Effector memory CD4-positive, alpha-beta T cell (primary cell): ENCODE measurements around the gene THADA.

Experiments used
- DNase-seq, 3 donors: peaks; one replicate each; pipeline ENCODE4 v3.0.0-alpha.2; 2020
- H3K27ac ChIP-seq: 2 replicates; pipeline ENCODE4 v1.7.0; 2013; ENCODE audit warnings: mild to moderate bottlenecking, low read length, moderate library complexity; ENCODE audit not compliant: insufficient read depth, poor library complexity, severe bottlenecking
- H3K27me3 ChIP-seq: replicated peaks from 2 replicates; pipeline ENCODE4 v1.7.0; 2013; ENCODE audit warnings: mild to moderate bottlenecking, low read length; ENCODE audit not compliant: insufficient read depth, control insufficient read depth, poor library complexity, severe bottlenecking
- H3K36me3 ChIP-seq: 2 replicates; pipeline ENCODE4 v1.7.0; 2013; ENCODE audit warnings: mild to moderate bottlenecking, low read length, moderate library complexity; ENCODE audit not compliant: control insufficient read depth, insufficient read depth
- H3K4me1 ChIP-seq: 2 replicates; pipeline ENCODE4 v1.7.0; 2013; ENCODE audit warnings: low read length, mild to moderate bottlenecking; ENCODE audit not compliant: control insufficient read depth, insufficient read depth, poor library complexity, severe bottlenecking
- H3K4me3 ChIP-seq: 2 replicates; pipeline ENCODE4 v1.7.0; 2013; ENCODE audit warnings: low read length, low read depth, mild to moderate bottlenecking; ENCODE audit not compliant: insufficient read depth, poor library complexity, severe bottlenecking
- H3K9me3 ChIP-seq: 2 replicates; pipeline ENCODE4 v1.7.0; 2013; ENCODE audit warnings: mild to moderate bottlenecking, low read length, moderate library complexity; ENCODE audit not compliant: control insufficient read depth

Gene THADA

DNA sequence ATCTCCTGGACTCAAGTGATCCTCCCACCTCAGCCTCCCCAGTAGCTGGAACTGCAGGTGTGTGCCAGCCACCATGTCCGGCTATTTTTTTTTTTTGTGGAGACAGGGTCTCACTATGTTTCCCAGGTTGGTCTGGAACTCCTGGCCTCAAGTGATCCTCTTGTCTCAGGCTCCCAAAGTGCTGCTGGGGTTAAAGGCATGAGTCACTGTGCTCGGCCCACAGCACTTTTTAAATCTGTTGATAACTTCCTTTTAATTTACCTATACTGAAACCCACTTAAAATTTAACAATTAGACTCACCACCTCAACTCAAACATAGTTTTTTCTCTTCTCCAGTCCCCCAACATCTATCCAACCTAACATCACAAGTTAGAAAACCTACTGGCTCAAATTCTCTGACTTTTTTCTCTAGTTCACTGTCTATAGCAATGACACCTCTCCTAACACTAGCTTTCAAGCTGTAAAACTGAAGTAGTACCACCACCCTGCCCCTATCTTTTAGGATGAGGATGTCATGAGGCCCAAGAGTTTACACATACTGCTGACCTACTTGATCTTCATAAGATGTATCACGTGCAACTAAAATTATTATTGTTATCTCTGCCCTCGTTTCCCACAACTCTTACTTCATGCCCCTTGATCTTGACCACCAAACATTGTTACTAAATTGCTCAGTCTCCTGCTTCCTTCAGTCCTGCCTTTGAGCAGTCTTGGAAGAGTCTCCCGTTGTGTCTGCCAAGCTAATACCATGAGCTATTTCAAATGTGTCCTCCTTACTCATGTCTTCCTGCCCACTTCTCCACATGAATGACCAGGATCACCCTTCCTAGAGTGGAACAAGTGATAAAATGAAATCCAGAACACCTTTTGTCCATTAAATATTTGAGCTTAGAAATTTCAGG, 227.1 kb downstream of the THADA start:
- no peak overlapping the region for H3K27ac ChIP-seq
- no peaks in the 10 kb centered on the region for H3K4me1 ChIP-seq
- H3K27me3 ChIP-seq = no peaks in the 10 kb centered on the region
- H3K9me3 ChIP-seq = no peaks in the 10 kb centered on the region
- no peak overlapping the region for H3K4me3 ChIP-seq
- DNase-seq = no peak
- H3K36me3 ChIP-seq = no peaks in the 10 kb centered on the region

GRCh38 chr2:43367012-43367782, 228.6 kb downstream of the THADA start:
- Histone ChIP-seq H3K36me3 (peaks cover 4% of the 10 kb centered on the region), H3K4me1 (no peaks in the 10 kb centered on the region), H3K9me3 (no peaks in the 10 kb centered on the region), H3K27me3 (no peaks in the 10 kb centered on the region), H3K4me3 (no peak overlapping the region), H3K27ac (no peak overlapping the region)
- DNase-seq = no peak

- Histone ChIP-seq H3K36me3 (peaks cover 4% of the 10 kb centered on the region), H3K9me3 (no peaks in the 10 kb centered on the region), H3K27ac (no peak overlapping the region), H3K4me3 (no peak overlapping the region), H3K27me3 (no peaks in the 10 kb centered on the region), H3K4me1 (no peaks in the 10 kb centered on the region)
- no peak for DNase-seq
These were observed 232.7 kb downstream of the THADA start for GRCh38 chr2:43363120-43363519.

DNA sequence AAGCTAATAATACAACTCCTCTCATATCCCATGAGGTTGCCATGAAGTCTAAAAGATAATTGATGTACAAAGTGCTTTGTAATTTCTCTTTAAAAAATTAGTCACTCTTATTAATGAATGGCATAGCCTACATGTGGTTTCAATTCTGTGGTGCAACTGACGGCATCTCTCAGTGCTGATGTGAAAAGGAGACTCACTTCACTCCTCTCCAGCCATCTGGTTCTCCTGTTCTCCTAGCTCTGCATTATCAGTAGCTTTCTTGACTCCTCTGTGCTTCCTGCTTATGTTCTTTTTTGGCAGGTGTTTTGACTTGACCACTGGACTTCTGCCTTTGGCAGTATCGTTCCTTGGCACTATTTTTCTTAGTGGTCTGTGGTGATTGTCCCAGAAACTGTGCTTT, 234.6 kb downstream of the THADA start:
- no peak for DNase-seq

GRCh38 chr2:43360137-43360536, 235.7 kb downstream of the THADA start:
- no peak for DNase-seq
- H3K9me3 ChIP-seq = no peaks in the 10 kb centered on the region
- H3K27me3 ChIP-seq = no peaks in the 10 kb centered on the region
- no peaks in the 10 kb centered on the region for H3K4me1 ChIP-seq
- no peak overlapping the region for H3K27ac ChIP-seq
- H3K36me3 ChIP-seq = peaks cover 4% of the 10 kb centered on the region
- no peak overlapping the region for H3K4me3 ChIP-seq

More for the DNA sequence above, 234.6 kb downstream of the THADA start:
- H3K9me3 ChIP-seq = no peaks in the 10 kb centered on the region
- no peaks in the 10 kb centered on the region for H3K4me1 ChIP-seq
- no peak overlapping the region for H3K27ac ChIP-seq
- H3K36me3 ChIP-seq = peaks cover 4% of the 10 kb centered on the region
- H3K4me3 ChIP-seq = no peak overlapping the region
- H3K27me3 ChIP-seq = no peaks in the 10 kb centered on the region

DNA sequence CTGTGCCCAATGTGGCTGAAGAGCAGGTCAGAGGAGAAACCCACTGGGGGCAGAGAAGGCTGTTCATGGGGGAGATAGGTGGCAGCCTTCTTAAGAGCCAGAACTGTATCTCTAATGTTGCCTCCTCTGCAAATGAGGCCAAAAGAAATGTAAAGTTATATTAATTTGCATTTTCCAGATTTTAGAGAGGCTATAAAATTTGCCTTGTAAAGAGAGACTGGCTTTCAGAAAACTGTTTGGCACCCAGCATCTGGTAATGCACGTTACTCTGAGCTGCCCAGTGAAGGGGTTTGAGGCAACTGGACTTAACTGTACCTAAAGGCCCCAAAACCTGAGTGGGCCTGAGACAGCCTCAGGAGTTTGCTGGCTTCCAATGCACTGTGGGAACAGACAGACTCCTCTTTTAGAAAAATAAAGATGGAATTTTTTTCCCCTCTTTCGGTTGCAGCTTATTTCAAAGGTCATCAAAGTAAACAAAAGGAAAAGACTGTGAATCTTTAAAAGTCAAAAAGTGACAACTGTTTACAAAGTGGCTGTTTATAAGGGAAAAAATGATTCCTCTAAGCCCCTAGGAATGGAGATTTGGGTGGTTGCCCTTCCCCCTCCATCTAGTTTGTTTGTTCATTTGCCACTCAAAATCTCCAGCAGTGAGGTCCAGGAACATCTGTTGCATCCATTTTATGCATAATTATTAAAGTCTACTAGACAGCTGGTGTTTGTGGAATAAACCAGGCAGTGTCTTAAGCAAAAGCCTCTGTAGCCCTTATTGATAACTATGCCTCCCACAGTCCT, 237.2 kb downstream of the THADA start:
- H3K36me3 ChIP-seq = peaks cover 4% of the 10 kb centered on the region
- no peaks in the 10 kb centered on the region for H3K27me3 ChIP-seq
- H3K4me3 ChIP-seq = no peak overlapping the region
- H3K4me1 ChIP-seq = no peaks in the 10 kb centered on the region
- no peaks in the 10 kb centered on the region for H3K9me3 ChIP-seq
- DNase-seq = no peak
- H3K27ac ChIP-seq = no peak overlapping the region

DNA sequence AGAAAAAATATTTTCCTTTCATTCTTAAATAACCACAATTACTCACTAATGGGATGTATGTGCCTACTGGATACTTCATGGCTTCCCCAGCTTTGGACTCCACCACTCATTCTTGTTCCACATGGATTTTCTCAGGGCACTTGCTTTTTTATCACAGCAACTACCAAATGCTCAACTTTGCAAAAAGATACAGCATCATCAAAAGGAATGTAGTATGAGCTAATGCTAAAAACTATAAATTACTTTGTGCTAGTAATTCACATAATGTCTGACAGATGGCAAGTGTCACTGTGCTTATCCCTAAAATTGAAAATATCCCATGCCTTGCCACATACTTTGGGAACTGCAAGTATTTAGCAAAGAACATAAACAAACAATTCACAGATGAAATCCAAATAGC, 239.1 kb downstream of the THADA start:
- no peak overlapping the region for H3K4me3 ChIP-seq
- no peaks in the 10 kb centered on the region for H3K9me3 ChIP-seq

GRCh38 chr2:43355399-43355798, 240.4 kb downstream of the THADA start:
- H3K4me3 ChIP-seq = no peak overlapping the region
- DNase-seq = no peak
- no peaks in the 10 kb centered on the region for H3K27me3 ChIP-seq
- H3K4me1 ChIP-seq = no peaks in the 10 kb centered on the region
- H3K9me3 ChIP-seq = no peaks in the 10 kb centered on the region
- H3K36me3 ChIP-seq = no peaks in the 10 kb centered on the region
- no peak overlapping the region for H3K27ac ChIP-seq

More for the DNA sequence above, 239.1 kb downstream of the THADA start:
- Histone ChIP-seq H3K27me3 (no peaks in the 10 kb centered on the region), H3K4me1 (no peaks in the 10 kb centered on the region), H3K36me3 (no peaks in the 10 kb centered on the region), H3K27ac (no peak overlapping the region)
- DNase-seq = no peak

DNA sequence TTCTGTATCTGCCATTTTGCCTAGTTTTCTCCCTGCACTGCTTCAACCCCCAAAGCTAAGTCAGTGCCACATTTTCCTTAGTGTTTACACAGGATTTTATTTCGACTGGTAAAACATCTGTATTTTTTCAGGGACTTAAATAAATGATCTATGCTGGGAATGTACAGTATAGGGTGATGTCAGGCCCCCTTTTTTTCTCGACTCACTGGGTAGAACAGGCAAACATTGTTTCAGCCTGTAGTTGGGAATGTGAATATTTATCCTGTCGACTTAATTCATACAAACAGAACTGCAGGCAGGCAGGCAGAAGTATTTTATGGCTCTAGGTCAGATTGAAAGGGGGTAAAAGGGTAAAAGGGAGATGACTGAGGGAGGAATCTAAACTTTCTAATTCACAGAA, 245.9 kb downstream of the THADA start:
- Histone ChIP-seq H3K27me3 (no peaks in the 10 kb centered on the region), H3K9me3 (no peaks in the 10 kb centered on the region), H3K27ac (no peak overlapping the region), H3K4me3 (no peak overlapping the region), H3K36me3 (no peaks in the 10 kb centered on the region), H3K4me1 (no peaks in the 10 kb centered on the region)
- no peak for DNase-seq
